Spleen (tissue), 7 donors: ENCODE measurements around the gene NOP10.

Experiments
- POLR2A ChIP-seq, 3 donors: fragments of 450-650 bp; IDR thresholded peaks; one replicate each; pipeline ENCODE4 v1.5.1; 2017; ENCODE audit warnings: antibody characterized with exemption in 3 of 3, mild to moderate bottlenecking in 1 of 3
- POLR2AphosphoS5 ChIP-seq, 3 donors: sonication (generic); formaldehyde crosslinking; IDR thresholded peaks; one replicate each; pipeline ENCODE4 v1.5.1; 2017; ENCODE audit warnings: antibody characterized with exemption in 3 of 3
- TF ChIP-seq, protein P1 (sequence below), 11 experiments: fragments of 200-600 bp in 7 of 11; fragments of 450-650 bp in 4 of 11; sonication (generic) in 4 of 11; IDR thresholded peaks in 8 of 11; conservative IDR thresholded peaks in 3 of 11; 1 replicate in 7 of 11; 2 replicates in 4 of 11; pipeline versions ENCODE4 v1.4.0 to v1.8.0; 2016 to 2021; ENCODE audit warnings: antibody characterized with exemption in 11 of 11, inconsistent platforms in 4 of 11, mild to moderate bottlenecking in 1 of 11
- donor health status: DM: no; HTN: no; CAD: no; lungs with moderate emphysema.
- donor health status: DM: no; HTN: no; CAD: no.
- donor health status: DM: no; HTN: no; CAD: no.

DNA sequence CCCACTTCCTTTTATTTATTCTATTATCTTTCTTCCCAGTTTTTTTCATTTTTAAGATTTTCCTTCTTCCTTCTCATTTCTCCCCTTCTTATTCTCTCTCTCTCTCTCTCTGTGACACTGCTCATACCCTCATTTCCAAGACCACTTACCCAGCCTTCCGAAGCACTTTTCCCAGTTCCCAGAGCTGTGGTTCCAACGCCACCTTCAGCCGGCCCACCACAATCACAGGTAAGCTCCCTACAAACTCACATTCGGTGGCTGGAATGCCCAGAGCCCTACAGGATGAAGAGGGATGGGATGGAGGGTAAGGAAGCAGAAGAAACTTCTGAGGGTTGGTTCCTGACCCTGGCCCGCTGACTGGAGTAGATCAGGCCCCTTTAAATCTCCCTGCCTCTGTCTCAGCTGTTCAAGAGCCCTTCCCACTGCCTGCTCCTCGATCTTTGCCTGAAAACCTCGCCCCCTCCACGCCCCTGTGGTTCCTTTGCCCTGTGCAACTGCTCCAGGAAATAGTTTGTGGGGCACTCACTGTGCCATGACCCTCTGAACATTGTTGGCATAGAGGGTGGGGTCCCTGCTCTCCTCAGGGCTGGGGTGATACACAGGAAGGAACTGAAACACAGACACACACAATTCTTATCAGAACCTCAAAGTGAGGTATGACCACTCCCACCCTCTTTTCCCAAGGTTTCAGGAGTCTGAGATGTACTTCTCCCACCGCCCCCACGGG, 19.3 kb upstream of the NOP10 start:
- TF ChIP-seq, protein P1, sequence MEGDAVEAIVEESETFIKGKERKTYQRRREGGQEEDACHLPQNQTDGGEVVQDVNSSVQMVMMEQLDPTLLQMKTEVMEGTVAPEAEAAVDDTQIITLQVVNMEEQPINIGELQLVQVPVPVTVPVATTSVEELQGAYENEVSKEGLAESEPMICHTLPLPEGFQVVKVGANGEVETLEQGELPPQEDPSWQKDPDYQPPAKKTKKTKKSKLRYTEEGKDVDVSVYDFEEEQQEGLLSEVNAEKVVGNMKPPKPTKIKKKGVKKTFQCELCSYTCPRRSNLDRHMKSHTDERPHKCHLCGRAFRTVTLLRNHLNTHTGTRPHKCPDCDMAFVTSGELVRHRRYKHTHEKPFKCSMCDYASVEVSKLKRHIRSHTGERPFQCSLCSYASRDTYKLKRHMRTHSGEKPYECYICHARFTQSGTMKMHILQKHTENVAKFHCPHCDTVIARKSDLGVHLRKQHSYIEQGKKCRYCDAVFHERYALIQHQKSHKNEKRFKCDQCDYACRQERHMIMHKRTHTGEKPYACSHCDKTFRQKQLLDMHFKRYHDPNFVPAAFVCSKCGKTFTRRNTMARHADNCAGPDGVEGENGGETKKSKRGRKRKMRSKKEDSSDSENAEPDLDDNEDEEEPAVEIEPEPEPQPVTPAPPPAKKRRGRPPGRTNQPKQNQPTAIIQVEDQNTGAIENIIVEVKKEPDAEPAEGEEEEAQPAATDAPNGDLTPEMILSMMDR (IDR thresholded peaks at IDR 0.05 in 8 of 11, conservative IDR thresholded peaks at IDR 0.05 in 3 of 11), result no peak
- no peak for TF ChIP-seq POLR2A (IDR thresholded peaks at IDR 0.05)
- no peak for TF ChIP-seq POLR2AphosphoS5 (IDR thresholded peaks at IDR 0.05)
